Activated T-cell treated with anti-CD3 and anti-CD28 coated beads for 1 hour (primary cell): ENCODE measurements around the gene CACNA1C.

Source experiments
- DNase-seq: peaks from one replicate; pipeline ENCODE4 v3.0.0-alpha.2; 2020; ENCODE audit warnings: low read depth

The CACNA1C gene

DNA sequence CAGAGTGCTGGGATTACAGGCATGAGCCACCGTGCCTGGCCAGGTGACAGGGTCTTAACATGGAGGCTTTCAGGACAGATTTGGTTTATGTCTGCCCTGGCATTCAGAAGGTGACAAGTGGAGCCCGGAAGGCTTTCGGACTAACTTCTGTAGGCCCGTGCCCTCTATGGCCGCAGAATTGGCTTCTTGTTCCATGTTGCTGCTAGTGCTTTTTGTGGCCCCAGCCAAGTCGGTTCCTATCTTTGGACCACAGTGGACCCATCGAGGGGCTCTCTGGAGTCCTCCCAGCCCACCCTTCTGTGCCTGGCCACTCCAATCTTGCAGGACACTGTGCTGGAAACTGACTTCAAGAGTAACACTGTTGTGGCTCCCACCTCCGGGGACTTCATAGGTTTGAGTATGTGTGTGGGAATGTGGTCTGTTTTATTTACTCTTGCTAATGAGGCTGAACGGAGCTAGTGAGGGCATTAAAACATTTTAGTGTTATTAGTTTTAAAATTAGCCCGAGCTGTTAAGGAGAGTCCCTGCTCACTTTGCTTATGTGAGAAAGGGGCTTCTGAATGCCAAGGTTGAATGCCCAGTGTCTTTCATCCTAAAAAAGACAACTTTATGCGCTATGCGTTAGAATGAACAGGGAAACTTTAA, 245.9 kb downstream of the CACNA1C start:
- no peak for DNase-seq

GRCh38 chr12:2299206-2299605, 246.4 kb downstream of the CACNA1C start:
- no peak for DNase-seq

GRCh38 chr12:2300168-2300567, 247.4 kb downstream of the CACNA1C start:
- no peak for DNase-seq

DNA sequence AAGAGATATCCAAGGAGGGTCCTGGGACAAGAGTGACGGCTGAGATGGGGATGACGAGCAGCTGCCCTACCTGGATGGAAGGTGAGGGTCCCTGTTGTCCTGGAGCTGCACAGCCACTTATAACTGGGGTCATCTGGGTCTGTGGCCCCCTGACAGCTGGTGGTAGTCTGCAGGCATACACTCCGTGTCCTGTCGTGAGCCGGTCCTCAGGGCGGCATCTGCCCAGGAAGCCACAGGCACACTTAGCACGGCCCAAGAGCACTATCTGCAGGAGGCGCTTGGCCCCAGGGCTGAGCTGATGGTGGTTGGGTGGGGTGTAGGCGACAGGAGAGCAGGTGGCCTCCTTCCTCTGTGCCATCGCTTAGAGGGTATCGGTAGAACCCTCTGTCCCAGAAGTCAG, 248.1 kb downstream of the CACNA1C start:
- no peak for DNase-seq

- no peak for DNase-seq
These were observed 249.0 kb downstream of the CACNA1C start for GRCh38 chr12:2301531-2302461.

DNA sequence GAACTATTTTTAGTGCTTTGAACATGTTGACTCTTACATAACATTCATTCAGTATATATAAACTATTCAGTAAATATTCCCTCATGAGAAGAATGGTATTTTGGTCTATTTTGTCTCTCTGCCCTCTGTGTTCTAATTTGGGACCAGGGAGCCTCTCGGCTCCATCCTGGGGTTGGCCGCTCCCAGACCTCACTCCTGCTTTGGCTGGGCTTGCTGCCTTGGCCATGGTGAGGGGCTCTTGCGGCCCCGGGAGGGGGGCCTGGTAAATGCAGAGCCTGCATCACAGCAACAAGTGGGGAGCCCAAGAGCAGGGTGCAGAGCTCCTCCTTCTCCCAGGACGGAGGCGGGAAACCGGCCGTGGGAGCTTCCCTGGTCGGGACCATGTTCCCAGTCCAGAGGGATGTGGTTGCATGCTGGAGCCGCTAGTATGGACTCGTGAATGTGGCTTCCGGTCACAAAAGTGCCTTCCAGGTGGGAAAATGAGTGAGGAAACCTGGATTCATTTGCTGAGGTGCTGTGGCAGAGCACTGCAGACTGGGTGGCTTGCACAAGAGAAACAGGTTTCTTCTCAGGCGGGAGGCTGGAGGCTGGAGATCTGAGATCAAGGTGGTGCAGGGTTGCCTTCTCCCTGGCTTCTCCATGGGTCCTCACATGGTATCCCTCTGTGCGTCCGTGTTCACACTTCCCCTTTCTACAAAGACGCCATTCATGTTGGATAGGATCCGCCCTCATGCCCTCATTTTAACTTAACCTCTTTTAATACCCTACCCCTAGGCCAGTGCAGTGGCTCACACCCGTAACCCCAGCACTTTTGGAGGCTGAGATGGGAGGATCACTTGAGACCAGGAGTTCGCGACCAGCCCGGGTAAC, 250.2 kb downstream of the CACNA1C start:
- DNase-seq: no peak

DNA sequence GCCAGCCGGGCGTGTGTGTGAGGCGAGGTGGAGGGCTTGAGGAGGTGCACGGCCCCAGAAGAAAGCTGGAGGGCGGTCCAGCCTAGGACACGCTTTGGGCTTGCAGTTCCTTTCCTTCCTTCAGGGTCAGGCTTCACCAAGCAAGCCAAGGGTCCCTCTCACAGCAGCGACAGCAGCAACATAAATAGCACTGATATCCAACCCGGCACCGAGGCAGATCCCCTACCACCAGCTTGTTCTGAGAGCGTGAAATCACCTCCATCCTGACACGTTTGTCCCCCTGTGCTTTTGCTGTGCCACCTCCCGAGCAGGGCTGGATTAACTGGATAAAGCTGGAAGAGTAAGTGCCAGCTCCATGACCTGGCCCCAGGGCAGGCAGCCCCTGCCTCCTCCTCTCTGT, 251.4 kb downstream of the CACNA1C start:
- DNase-seq: no peak

GRCh38 chr12:2306012-2306411, 253.2 kb downstream of the CACNA1C start:
- no peak for DNase-seq

DNA sequence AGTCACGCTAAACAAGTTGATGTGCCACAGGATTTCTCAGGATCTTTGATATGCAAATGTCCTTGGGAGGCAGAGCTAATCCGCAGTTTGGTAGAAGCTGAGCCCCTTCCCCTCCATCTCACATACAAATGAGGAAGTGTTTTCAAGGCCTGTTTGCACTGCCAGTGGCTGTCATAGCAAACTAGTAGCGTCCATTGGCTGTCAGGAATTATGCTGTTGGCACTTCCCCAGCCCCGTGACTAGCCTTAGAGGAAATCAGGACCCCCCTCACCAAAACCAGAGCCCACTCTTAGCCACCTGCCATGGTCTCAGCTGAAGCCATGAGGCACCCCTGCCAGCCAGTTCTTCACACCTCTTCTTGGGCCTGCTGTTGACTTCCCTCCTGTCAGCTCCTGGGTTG, 253.9 kb downstream of the CACNA1C start:
- no peak for DNase-seq

GRCh38 chr12:2307550-2307949, 254.8 kb downstream of the CACNA1C start:
- no peak for DNase-seq

DNA sequence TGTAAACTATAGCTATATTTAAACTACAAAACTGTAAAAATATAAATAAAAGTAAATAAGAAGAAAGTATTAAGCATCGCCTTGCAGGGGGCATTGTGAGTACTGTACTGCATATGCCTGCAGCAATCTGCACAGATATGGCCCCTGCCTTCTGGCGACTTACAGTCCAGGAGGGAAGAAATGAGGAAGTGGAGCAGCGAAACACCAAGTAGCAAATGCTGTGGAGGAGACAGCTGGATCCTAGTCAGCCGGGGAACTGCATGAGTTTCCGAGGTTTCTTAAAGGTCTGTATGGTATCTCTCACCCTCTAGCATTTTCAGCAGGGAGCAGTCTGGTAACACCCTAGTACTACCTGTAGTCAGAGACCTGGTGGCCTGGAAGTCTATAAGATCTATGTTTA, 256.9 kb downstream of the CACNA1C start:
- DNase-seq: no peak

DNA sequence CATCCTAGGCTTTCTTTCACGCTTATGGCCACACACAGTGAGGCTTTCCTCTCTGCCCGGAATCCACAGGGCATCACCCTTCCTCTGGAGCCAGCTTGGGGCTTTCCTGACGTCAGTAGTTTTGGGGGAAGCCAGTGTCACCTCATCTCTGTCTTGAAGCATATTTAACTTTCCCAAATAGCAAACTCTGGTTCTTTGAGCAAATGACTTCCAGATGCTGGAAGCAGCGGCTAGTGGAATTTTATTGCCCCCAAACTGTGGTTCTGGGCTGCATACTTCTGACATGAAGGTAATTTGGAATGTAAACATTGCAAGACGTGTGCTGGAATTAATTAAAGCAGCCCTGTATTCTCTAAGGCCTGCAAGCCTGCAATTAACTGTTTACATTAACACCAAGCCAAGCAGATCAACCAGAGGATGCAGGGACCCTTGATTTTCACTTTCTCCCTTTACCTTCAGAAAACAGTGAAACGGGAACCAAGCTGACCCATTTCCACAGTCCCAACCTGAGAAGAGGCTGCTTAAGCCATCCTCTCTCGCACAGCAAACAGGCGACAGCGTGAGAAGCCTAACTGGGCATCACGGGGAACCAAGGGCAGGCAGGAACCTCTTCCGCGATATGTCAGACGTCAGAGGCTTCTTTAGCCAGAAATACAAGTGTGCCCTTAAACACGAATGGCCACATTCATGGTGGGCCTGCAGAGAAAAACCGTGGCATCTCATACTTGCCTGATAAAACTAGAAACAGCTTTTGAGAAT, 258.4 kb downstream of the CACNA1C start:
- DNase-seq: no peak

DNA sequence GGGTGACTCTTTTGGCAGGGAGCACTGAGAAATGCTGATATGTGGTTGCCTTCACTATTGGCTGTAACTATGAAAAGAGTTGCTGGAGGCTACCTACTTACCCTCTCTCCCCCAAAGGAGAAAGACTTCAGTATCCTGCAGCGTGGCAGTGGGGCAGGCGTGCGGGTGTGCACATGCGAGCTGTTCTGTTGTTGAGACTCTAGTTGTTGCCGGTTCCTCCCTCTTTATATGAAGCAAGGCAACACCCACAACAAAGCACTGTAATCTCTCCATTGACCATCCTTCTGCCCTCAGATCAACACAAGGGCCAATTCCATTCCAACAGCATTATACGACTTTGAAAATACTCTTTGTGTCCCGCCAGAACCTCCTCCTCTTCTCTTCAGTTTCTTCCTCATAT, 259.4 kb downstream of the CACNA1C start:
- DNase-seq: no peak

GRCh38 chr12:2312770-2313169, 260.0 kb downstream of the CACNA1C start:
- DNase-seq: no peak

GRCh38 chr12:2314492-2314891, 261.7 kb downstream of the CACNA1C start:
- DNase-seq: no peak

GRCh38 chr12:2317772-2318171, 265.0 kb downstream of the CACNA1C start:
- DNase-seq: no peak

GRCh38 chr12:2318286-2318685, 265.5 kb downstream of the CACNA1C start:
- no peak for DNase-seq

DNA sequence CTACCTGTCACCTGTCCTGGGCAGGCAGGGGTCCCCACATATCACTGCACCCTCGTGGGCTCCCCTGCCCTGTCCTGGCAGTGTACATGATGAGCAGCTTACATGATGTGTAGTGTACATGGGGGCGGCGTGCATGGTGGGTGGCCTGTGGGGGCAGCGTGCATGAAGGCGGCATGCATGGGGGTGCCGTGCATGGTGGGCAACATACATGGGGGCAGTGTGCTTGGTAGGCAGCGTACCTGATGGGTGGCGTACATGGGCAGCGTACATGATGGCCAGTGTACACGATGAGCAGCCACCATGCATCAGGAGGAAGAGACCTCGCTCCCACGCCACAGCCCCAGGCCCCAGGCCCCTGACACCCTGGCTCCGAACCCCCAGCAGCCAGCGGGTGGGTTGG, 266.3 kb downstream of the CACNA1C start:
- DNase-seq: no peak

GRCh38 chr12:2319737-2320506, 267.1 kb downstream of the CACNA1C start:
- no peak for DNase-seq

DNA sequence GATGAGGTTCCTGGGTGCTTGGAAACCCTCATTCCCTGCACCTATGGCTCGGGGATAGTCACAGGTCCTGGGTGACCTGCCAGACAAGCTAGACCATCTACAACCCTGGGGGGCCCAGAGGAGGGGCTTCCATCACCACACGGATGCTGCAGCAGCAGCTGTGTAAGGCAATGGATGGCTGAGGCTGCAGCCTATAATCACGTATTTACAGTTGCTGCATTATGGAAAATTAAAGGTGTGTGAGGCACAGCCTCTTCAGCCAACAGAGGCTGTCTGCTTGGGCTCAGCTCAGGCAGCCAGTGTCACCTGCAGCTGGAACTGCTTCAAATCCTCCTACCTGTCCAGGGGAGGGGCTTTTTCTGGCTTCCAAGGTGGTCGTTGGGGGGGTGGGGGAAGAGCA, 268.1 kb downstream of the CACNA1C start:
- DNase-seq: no peak

DNA sequence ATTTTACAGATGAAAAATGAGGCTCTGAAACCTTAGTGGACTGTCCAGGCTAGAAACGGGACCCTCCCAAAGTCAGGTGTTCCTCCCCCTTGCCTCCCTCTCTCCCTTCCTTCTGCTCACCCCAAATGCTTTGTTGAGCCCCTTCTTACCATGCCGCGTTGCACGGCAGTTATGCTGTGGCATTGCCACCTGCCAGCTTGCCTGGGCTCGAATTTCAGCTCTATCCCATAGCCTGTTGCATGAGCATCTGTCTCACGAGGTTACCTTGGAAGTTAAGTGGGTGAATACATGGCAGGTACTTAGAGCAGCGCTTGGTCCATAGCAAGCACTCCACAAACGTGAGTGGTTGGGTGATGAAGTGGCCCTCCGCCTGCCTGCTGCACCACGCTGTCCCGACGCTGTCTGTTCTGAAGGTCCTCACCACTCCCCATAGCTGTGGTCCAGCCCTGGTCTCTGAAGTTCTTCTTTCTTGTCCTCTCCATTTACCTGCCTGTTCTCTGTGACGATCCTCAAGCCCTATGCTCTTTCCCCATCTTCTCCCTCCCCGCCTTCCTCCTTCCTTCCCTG, 269.9 kb downstream of the CACNA1C start:
- DNase-seq: no peak
